IMR-90 (cell line): ENCODE results near the gene CARD14.

Experiments used
- CTCF ChIP-seq: conservative IDR thresholded peaks from 2 replicates; pipeline ENCODE4 v1.5.1; 2012; ENCODE audit warnings: mild to moderate bottlenecking, low read depth, low read length, improper control_type of control experiment
- FOS ChIP-seq: fragments of 150-350 bp; IDR thresholded peaks from 2 replicates; pipeline ENCODE4 v1.6.1; 2016; ENCODE audit warnings: low read depth, low read length
- MAZ ChIP-seq: IDR thresholded peaks from 2 replicates; pipeline ENCODE4 v1.6.1; 2012; ENCODE audit warnings: low read depth, mild to moderate bottlenecking, low read length, improper control_type of control experiment, moderate library complexity, borderline replicate concordance
- POLR2A ChIP-seq: IDR thresholded peaks from 2 replicates; pipeline ENCODE4 v1.6.1; 2012; ENCODE audit warnings: mild to moderate bottlenecking, low read depth, low read length
- RAD21 ChIP-seq: IDR thresholded peaks from 2 replicates; pipeline ENCODE4 v1.6.1; 2012; ENCODE audit warnings: low read length, improper control_type of control experiment
- RFX5 ChIP-seq: IDR thresholded peaks from 2 replicates; pipeline ENCODE4 v1.8.0; 2012; ENCODE audit warnings: low read depth, mild to moderate bottlenecking, low read length, moderate library complexity
- SMC3 ChIP-seq: fragments of 150-350 bp; IDR thresholded peaks from 2 replicates; pipeline ENCODE4 v1.6.1; 2016; ENCODE audit warnings: low read depth, mild to moderate bottlenecking, antibody characterized with exemption, low read length, moderate library complexity

- TF ChIP-seq CTCF (no peak), MAZ (no peak), POLR2A (no peak), SMC3 (no peak), RAD21 (no peak), RFX5 (no peak), FOS (no peak)
Observed at GRCh38 chr17:80122026-80122575, 47.7 kb upstream of the CARD14 start.
